Astrocyte of the cerebellum (primary cell): ENCODE results near the gene PDE8A.

Source experiments
- DNase-seq: peaks from one replicate; pipeline ENCODE4 v3.0.0-alpha.2; 2011; ENCODE audit warnings: low read depth
- H3K4me3 ChIP-seq: 2 replicates; pipeline ENCODE4 v1.5.1; 2011; ENCODE audit warnings: mild to moderate bottlenecking, low read depth, low read length, moderate library complexity
- CTCF ChIP-seq: IDR thresholded peaks from 2 replicates; pipeline ENCODE4 v1.5.1; 2012; ENCODE audit warnings: low read length, low read depth, moderate library complexity, mild to moderate bottlenecking; ENCODE audit errors: missing control alignments
- in situ Hi-C: cut with HindIII; loops from 2 replicates; pipeline ENCODE4 v1.10.0; 2017; ENCODE audit warnings: low sequenced_read_pairs

Gene PDE8A

GRCh38 chr15:84950570-84951111, 31.0 kb upstream of the PDE8A start:
- in situ Hi-C loops = no loop called here
- DNase-seq = no peak
- TF ChIP-seq CTCF = no peak
- no peak overlapping the region for H3K4me3 ChIP-seq

DNA sequence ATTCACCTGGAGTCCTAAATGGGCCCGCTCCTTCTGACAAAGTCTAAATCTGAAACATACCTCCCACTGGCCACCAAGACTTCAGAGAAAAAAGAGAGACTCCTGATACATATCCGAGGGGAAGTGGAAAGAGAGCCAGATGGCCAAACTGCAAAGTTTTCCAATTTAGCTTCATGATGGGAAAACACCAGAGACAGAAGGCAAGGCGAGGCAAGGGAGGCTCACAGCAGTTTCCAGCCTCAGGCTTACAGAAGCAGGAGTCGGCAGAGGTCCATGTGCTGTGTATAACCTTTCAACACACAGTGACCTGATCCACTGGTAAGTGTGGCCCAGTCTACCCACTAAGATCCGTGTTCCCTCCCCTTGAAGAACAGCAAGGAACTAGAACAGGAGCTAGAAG, 29.9 kb upstream of the PDE8A start:
- no peak for DNase-seq
- in situ Hi-C loops = no loop called here
- H3K4me3 ChIP-seq = no peak overlapping the region
- TF ChIP-seq CTCF = no peak

- DNase-seq = no peak
- no peak for TF ChIP-seq CTCF
- no peak overlapping the region for H3K4me3 ChIP-seq
- in situ Hi-C loops = no loop called here
These were observed 28.5 kb upstream of the PDE8A start for GRCh38 chr15:84953136-84953535.

- in situ Hi-C loops = no loop called here
- no peak for TF ChIP-seq CTCF
- H3K4me3 ChIP-seq = no peak overlapping the region
- no peak for DNase-seq
These were observed 27.9 kb upstream of the PDE8A start for GRCh38 chr15:84953726-84954125.

GRCh38 chr15:84955089-84955848, 26.4 kb upstream of the PDE8A start:
- peak overlapping the region; percentile 16 for H3K4me3 ChIP-seq
- DNase-seq = peak; percentile 57

GRCh38 chr15:84956199-84956598, 25.5 kb upstream of the PDE8A start:
- in situ Hi-C loops = no loop called here
- DNase-seq = no peak
- no peak overlapping the region for H3K4me3 ChIP-seq
- no peak for TF ChIP-seq CTCF

More at GRCh38 chr15:84955089-84955848, 26.4 kb upstream of the PDE8A start:
- in situ Hi-C loops = no loop called here
- peak; percentile 97 for TF ChIP-seq CTCF
